ENCODE data around the gene PLIN4.

DNA sequence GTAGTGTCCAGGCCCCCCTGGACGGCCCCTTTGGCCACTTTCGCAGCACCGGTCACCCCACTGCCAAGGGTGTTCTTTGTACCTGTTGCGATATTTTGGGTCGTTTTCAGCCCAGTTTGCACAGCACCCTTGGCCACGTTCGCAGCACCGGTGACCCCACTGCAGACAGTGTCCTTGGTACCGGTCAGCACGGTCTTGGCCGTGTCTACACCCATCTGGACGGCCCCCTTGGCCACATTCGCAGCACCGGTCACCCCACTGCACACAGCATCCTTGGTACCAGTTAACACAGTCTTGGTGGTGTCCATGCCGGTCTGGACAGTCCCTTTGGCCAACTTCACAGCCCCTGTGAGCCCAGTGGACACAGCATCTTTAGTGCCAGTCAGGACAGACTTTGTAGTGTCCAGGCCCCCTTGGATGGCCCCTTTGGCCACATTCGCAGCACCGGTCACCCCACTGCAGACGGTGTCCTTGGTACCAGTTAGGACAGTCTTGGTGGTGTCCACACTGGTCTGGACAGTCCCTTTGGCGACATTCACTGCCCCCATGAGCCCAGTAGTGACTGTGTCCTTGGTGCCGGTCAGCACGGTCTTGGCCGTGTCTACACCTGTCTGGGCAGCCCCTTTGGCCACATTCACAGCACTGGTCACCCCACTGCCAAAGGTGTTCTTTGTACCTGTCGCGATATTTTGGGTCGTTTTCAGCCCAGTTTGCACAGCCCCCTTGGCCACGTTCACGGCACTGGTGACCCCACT lies 6.8 kb downstream of the PLIN4 start:
- no peak for TF ChIP-seq POLR2A (IDR thresholded peaks at IDR 0.05)
- TF ChIP-seq, protein P1, sequence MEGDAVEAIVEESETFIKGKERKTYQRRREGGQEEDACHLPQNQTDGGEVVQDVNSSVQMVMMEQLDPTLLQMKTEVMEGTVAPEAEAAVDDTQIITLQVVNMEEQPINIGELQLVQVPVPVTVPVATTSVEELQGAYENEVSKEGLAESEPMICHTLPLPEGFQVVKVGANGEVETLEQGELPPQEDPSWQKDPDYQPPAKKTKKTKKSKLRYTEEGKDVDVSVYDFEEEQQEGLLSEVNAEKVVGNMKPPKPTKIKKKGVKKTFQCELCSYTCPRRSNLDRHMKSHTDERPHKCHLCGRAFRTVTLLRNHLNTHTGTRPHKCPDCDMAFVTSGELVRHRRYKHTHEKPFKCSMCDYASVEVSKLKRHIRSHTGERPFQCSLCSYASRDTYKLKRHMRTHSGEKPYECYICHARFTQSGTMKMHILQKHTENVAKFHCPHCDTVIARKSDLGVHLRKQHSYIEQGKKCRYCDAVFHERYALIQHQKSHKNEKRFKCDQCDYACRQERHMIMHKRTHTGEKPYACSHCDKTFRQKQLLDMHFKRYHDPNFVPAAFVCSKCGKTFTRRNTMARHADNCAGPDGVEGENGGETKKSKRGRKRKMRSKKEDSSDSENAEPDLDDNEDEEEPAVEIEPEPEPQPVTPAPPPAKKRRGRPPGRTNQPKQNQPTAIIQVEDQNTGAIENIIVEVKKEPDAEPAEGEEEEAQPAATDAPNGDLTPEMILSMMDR (IDR thresholded peaks at IDR 0.05) = no peak
